HCEC 1CT (cell line): Measurements from ENCODE around the gene NR3C2.
"Not testable (repeated sequence)": the region's sequence is repeated elsewhere in the genome, so short reads cannot be mapped to it uniquely, and the experiment has no call there.

Experiments
- DNase-seq: peaks from one replicate; pipeline ENCODE4 v3.0.0-alpha.2; 2017

Gene NR3C2

GRCh38 chr4:148152868-148153625 lies 289.2 kb downstream of the NR3C2 start:
- no peak for DNase-seq

- no peak for DNase-seq
Measured at GRCh38 chr4:148151806-148152205, 290.4 kb downstream of the NR3C2 start.

- DNase-seq: no peak
Measured at GRCh38 chr4:148145475-148145874, 296.7 kb downstream of the NR3C2 start.

GRCh38 chr4:148143174-148143573 lies 299.0 kb downstream of the NR3C2 start:
- no peak for DNase-seq

DNA sequence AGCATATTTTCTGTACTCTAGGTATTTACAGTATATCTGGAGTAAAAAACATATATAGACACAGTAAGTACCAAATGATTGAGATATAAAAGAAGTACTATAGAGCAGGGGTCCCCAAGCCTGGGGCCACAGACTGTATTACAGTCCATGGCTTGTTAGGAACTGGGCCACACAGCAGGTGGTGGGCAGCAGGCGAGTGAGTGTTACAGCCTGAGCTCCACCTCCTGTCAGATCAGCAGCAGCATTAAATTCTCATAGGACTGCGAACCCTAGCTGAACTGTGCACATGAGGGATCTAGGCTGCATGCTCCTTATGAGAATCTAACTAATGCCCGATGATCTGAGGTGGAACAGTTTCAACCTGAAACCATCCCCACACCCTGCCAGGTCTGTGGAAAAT lies 300.7 kb downstream of the NR3C2 start:
- no peak for DNase-seq

- DNase-seq: no peak
Measured at GRCh38 chr4:148126825-148127224, 315.4 kb downstream of the NR3C2 start.

DNA sequence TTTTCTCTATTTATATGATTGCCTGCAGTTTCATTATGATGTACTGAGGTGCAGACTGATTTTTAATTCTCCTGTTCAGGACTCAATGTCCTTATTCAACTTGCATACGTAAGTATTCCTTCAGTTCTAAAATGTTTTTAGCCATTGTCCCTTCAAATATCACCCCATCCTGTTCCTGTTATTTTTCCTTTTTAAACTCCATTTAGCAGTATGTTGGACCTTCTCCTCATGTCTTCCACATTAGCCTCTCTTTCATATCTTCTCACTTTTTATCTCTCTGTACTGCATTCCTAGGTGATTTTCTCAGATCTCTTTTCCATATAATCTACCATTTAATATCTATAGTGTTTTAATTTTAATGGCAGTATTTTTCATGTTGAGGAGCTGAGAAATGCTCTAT lies 317.7 kb downstream of the NR3C2 start:
- DNase-seq: no peak

- not testable (repeated sequence) for DNase-seq
Measured at GRCh38 chr4:148123161-148123560, 319.1 kb downstream of the NR3C2 start.

DNA sequence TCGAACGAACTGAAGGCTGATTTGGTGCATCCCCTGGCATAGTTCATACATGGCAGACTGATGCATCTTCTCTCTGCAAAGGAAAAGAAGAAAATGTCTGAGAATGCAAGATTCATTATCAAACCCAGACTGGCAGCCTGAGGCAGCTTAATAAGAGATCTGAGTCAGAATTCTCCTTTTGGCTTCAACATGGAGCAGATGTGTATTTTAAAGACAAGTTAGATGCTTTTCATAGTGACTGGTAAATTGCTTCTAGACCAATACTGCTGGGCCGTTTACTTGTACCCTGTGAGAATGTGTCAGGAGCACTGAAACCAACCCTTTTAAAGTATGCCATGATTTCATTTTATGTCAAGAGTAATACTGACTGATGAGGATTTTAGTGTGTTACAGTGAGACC lies 322.0 kb downstream of the NR3C2 start:
- DNase-seq: no peak

DNA sequence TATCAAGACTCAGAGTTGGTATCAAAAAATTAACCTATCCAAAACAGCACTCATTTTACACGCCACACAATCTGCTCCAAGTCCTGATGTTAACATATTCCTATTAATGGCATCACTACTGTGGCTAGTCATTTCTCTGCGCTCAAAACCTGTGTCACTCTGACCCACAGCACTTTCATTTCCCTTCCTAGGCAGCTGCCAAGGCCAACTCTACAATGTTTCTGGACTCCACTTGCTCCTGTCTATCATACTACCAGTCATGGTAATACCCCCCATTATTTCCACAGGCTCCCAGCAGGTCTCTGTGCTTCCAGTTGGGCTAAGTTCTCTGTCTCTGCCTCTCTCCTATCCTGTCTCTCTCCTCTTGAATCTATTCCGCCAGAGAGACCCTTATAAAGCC lies 323.6 kb downstream of the NR3C2 start:
- DNase-seq: no peak

GRCh38 chr4:148118179-148118578 lies 324.0 kb downstream of the NR3C2 start:
- DNase-seq: no peak

GRCh38 chr4:148116969-148117368 lies 325.2 kb downstream of the NR3C2 start:
- DNase-seq: no peak

DNA sequence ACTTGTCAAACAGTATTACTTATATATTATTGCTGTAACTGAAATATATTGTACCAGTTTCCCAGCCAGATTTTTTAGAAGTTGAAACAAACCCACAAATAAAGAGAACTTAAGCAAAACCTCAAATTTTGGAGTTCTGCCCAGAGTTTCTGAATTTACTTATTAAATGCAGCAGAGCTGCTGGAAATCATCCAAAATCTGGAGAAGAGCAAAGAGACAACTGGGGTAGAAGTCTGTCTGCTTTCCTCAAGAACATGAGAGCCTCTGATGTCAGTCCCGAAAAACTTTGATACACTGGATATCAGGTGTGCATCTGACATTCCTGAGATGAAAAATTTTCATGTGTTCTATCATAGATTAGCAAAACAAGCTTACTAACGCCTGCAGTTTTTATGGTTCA lies 325.9 kb downstream of the NR3C2 start:
- DNase-seq: no peak

- DNase-seq: no peak
Measured at GRCh38 chr4:148114436-148114835, 327.8 kb downstream of the NR3C2 start.

DNA sequence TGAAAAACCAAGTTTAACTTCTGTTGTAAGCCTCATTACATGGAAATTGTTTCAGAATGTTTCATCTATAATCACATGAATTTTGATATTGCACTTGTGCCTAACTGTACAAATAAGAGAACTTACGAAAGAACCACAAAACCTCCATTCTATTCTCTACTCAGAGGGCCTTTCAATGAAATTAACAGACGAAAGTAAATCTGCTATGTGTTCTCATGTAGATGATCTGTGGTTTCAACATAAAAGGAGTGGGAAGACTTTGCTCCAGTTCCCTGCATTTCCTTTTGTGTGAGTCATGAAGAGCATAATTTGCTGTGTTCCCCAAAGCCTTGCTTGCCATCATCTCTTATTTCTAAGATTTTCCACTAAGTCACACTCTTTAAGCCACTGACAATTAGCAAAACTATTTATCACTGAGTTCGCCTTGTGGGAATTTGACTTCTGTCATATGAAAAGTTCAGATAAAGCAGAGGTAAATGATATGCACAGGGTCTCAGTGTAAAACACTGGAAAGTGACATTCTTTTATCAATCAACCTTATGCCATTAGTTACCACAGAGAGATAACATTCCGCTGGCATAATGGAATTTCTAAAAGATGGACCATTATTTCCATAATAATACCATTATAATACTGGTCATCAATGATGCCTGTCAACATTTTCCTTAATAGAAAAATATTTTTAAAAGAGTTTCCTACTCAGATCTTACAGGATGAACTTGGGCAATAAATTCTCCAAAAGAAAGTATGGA lies 329.8 kb downstream of the NR3C2 start:
- DNase-seq: peak; percentile 1

DNA sequence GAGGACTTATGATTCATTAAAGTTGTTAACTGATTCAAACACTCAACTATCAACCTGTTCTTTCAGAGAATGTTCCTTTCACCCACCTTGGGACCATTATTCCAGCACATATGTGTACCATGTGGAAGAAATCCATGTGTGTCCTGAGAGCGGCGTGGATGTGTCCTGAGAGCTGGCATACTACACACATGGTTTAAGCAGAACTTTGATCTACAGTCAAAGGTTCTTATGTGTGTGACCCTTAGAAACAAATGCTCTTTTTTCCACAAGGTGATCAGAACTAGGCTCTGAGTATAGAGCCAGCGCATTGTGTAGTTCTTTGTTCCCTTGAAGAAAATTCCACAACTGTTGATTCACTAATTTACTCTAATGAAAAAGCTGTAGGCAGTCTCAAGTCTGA lies 332.0 kb downstream of the NR3C2 start:
- no peak for DNase-seq

DNA sequence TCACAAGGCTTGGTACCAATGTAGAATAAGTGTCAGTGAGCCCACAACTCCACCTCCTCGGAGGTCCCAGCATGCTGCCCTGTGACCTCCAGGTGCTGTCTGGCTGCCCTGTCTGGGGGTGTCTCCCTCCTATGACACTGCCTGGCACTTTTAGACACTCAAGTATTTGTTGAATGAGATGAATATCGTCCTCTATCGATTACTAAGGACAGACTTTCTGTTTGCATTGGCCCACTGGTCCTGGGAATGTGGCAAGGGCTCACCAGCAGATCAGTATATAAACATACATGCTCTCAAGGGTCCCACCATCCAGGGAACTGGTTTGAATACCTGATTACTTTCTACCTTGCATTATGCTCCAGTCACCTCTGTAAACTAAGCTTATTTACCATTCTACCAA lies 333.0 kb downstream of the NR3C2 start:
- no peak for DNase-seq

DNA sequence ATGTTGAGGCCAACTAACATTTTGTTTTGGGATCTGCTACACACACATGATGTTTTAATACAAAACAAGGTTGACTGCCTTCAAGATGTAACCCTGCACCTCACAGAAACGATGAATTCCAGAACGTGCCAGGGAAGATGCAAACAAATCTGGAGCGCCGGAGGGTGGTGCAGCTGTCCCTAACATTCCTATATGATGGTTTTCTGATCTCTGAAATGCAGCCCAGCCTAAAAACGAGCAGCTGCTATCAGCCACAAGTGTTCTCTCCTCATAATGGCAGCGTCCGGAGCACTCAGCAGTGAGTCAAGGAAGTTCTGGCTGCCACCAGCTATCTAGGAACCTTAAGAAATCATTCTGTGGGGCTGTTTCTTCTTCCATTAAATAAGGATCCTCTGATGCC lies 333.4 kb downstream of the NR3C2 start:
- DNase-seq: no peak

DNA sequence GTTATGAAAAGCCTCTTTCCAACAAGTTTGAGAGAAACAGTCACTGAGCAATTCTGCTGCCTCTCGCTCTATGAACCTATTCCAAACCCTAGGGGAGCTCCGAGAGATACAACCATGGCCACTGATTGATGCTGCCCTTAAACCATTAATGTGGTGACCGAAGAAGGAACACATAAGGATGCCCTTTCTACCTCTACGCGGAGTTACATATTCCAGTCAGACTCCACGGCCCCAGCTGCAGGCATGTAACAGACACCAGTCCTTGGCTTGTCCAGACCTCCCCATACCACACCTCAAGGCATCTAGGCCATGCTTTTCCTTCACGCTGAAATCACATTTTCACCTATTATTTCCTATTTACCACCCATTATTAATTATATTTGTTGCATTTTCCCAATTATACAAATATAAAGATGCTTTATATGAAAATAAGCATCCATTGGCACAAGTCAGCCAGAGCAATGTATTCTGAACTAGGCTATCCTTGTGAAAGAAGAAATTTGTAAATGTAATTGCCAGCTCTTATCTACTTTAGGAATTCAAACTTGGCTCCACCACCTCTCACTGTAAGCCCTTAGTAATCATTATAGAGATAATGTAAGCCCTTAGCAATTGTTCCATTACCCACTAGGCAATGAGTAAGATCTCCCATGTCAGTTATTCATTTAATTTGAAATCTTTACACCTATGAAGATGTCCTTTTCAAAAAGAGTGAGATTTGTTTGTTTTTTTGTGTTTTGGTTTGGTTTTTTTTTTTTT lies 338.4 kb downstream of the NR3C2 start:
- no peak for DNase-seq

GRCh38 chr4:148101790-148102189 lies 340.4 kb downstream of the NR3C2 start:
- DNase-seq: no peak

GRCh38 chr4:148101235-148101634 lies 341.0 kb downstream of the NR3C2 start:
- no peak for DNase-seq

DNA sequence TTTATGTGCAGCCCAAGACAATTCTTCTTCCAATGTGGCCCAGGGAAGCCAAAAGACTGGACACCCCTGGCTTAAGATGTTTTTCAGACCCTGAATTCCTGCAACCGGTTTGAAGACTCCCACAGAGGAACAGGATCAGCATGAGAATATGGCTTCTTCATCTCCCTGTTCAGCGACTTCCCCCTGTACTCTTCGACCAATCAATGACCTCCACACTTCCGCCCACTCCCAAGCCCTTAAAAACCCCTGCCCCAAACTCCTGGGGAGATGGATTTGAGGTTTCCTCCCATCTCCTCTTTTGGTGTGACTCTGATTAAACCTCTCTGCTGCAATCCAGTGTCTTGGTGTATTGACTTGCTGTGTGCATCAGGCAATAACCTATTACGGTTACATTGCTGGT lies 344.4 kb downstream of the NR3C2 start:
- DNase-seq: no peak

- no peak for DNase-seq
Measured at GRCh38 chr4:148095346-148095923, 346.8 kb downstream of the NR3C2 start.
